NCI-H774 (cell line): ENCODE data around the gene IGF1R.

ENCODE experiments used
- DNase-seq: peaks from one replicate; lab custom pipeline; 2025; lab: John Stamatoyannopoulos, UW

Gene IGF1R

DNA sequence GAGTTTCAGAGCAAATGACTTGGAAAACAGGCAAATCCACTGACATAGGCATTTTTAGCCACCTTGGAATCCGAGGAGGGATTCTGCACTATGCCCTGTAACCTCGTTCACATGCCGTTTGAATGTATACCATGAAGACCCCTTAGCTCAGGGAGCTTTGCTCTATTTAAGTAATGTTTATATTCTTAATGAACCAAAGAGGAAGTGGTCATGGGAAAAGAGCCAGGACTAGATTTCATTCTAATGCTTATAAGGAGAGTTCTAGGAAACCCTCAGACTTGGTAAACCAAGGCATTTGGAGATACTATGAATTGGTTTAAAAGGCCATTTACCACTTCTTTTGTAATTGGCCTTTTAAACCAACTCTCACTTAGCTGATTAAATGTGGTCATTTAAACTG is 178.9 kb downstream of the IGF1R start:
- DNase-seq = no peak

- DNase-seq = no peak
Measured at GRCh38 chr15:98830034-98830634, 181.8 kb downstream of the IGF1R start.

GRCh38 chr15:98834976-98835375 is 186.6 kb downstream of the IGF1R start:
- DNase-seq = no peak

- no peak for DNase-seq
Measured at GRCh38 chr15:98835876-98836275, 187.5 kb downstream of the IGF1R start.

DNA sequence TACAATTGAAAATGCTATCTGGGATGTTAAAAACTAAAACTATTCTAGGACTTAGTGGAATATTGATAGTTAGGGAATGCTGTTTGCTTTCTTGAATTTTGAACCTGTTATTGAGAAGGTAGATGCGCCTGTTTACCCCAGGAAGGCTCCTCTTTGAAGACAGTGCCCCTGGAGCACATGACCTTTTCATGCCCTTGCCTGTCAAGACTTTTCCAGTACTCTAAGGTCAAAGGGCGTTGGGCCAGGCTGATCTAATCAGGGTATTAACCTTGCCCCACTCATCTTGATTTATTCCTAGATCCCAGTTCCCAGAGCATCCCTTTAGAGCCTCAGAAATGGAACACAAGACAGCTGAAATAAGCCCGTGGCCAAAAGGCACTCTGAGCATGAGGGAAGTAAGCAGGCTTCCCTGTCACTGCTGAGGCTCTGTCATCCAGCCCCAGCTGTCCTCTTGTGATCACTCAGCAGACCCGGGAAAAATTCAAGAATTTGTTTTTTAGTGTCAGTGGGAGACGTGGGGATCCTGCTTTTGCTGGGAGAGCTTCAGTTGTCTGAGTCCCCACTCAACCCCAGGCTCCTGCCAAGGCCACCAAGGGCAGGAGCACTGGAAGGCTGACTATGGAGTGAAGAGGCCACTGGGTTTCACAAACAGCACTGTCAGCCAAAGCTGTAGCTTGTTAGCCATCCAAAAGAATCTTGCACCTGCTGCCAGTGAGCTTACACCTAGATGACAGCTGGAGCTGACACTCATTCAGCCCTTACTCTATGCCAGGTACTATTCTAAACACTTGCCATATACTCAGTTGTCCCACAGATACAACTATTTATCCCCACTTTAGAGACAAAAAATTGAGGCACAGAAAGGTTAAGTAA is 190.3 kb downstream of the IGF1R start:
- DNase-seq = no peak

DNA sequence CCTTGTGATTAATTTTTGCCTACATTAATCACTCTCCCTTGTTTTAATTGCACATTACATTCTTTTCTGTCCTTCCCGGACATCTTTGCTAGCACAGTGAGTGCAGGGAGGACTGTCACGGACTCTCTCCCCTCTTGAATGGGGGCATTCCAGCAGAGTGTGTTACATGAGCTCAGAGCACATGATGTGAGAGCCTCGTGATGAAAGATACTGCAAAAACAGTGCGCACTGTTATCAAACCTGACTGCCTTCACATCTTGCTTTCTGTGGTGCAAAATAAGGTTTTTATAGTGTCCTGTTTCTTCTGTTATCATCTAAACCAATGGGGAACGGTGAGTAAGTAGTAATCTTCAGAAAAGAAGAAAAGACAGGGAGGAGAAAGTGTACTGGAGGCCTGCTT is 191.7 kb downstream of the IGF1R start:
- no peak for DNase-seq

DNA sequence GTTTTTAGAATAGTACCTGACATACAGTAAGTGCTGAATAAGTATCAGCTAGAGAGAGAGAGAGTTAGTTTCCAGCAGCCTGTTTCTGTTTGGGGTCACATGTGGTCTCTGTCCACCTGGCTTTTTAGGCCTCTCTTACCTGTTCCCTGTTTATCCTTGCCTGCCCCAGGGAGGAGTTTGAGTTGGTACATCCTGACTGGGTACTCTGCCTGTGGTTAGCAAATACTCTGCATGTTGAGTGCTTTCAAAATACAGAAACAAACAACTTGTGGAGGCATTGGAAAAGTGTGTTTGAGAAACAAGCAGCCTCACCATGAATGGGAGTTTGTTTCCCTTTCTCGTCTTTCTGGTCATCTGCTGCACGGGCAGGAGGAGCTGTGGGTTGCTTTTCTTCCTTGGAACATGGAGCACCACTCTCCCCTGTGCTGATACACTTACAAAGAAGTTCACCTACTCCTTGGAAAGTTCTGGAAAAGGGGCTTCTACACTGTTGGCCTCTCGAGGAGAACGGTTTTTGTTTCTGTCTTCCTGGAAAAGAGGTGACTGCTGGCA is 193.2 kb downstream of the IGF1R start:
- no peak for DNase-seq

GRCh38 chr15:98842192-98842972 is 194.0 kb downstream of the IGF1R start:
- DNase-seq = no peak

- no peak for DNase-seq
Measured at GRCh38 chr15:98842973-98843285, 194.6 kb downstream of the IGF1R start.

GRCh38 chr15:98843844-98844243 is 195.5 kb downstream of the IGF1R start:
- DNase-seq = no peak

DNA sequence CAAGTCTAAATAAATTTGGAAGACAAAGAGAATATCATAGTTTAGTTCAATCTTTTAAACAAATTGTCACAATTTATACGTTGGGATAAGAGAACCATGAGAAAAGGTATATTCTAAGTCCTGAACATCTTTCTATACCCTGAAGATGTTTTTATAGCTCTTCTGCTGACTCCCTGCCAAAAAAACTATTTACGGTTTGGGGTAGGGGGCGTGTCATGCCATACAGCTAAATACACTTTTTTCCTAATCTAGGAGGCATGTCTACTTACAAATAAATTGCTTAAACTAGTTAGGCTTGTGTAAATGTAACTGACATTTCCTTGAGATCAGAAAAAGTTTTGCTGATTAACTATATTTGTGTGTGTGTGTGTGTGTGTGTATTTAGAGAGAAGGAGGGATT is 195.9 kb downstream of the IGF1R start:
- no peak for DNase-seq

GRCh38 chr15:98845138-98845884 is 197.0 kb downstream of the IGF1R start:
- DNase-seq = no peak

DNA sequence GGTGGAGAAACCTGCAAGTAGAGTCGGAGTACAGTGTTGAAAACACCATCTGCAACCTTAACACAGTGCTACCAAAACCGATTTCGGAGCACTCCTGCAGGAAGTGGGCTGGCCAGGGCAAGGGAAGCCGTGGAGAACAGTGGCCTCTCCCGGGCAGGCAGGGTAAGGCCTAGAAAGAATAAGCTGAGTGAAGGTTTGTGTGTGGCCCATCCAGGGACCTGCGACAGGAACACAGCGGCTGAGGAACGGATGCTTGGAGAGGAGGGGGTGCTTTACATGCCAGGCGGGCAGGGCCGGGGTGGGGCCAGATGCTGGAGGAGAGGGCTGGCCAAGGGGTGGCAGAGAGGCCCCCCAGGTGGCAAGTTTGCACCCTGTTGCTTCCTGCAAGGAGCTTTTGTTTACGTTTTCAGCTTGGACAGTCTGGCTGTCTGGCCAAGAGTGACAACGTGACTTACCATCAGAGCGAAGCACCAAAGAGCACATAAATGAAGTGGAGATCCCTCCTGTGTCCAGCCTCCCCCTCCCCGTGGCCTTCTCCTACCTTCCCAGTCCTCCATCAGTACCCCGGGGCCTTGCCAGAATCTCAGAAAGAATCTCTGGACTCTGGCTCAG is 202.7 kb downstream of the IGF1R start:
- DNase-seq = peak; percentile 35

- peak; percentile 84 for DNase-seq
Measured at GRCh38 chr15:98853161-98853560, 204.8 kb downstream of the IGF1R start.

- no peak for DNase-seq
Measured at GRCh38 chr15:98853617-98854420, 205.5 kb downstream of the IGF1R start.

GRCh38 chr15:98854496-98854895 is 206.2 kb downstream of the IGF1R start:
- DNase-seq = no peak

DNA sequence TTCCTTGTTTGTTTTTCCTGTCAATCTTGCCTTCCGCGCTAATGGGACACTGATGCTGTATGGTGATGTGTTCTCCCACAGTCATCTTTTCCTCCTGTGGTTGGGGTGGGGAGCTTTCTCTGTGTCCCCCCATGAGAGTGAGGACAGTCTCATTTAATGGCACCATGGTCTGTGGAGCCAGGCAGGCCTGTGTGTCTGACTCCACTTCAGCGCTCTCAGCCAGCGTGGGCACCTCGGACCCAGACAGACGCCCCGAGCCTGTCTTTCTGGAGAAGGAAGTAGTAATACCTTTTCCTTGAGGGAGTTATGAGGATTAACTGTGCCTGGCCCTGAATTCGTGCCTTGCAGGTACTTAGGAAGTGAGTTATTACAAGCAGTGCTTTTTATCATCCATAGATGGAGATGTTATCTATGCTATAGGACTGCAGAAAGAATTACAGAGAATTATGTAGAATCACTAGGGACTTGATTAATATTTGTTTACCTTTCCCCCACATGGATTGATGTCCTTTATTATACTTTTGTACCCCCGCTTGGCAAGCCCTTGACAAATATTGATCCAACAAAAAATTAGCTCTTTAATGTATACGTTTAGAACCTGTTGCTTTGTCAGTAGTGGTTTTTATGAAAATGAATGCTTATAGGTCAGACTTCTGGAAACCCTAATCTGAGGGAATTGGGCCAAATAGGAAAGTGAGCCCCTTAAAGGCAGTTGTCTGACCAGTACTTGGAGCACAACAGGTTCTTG is 206.9 kb downstream of the IGF1R start:
- no peak for DNase-seq

- no peak for DNase-seq
Measured at GRCh38 chr15:98855815-98856531, 207.6 kb downstream of the IGF1R start.

GRCh38 chr15:98856532-98856907 is 208.2 kb downstream of the IGF1R start:
- no peak for DNase-seq
